HG02938 (cell line): Measurements from ENCODE around the gene NF2.

Experiments used
- ATAC-seq: cut with Tn5 transposase; IDR thresholded peaks from one replicate; pipeline ENCODE4 v1.9.1; 2021; ENCODE audit warnings: mild to moderate bottlenecking, moderate library complexity; ENCODE audit not compliant: unreplicated experiment

Gene NF2

GRCh38 chr22:29718949-29719898 is 115.8 kb downstream of the NF2 start:
- no peak for ATAC-seq

DNA sequence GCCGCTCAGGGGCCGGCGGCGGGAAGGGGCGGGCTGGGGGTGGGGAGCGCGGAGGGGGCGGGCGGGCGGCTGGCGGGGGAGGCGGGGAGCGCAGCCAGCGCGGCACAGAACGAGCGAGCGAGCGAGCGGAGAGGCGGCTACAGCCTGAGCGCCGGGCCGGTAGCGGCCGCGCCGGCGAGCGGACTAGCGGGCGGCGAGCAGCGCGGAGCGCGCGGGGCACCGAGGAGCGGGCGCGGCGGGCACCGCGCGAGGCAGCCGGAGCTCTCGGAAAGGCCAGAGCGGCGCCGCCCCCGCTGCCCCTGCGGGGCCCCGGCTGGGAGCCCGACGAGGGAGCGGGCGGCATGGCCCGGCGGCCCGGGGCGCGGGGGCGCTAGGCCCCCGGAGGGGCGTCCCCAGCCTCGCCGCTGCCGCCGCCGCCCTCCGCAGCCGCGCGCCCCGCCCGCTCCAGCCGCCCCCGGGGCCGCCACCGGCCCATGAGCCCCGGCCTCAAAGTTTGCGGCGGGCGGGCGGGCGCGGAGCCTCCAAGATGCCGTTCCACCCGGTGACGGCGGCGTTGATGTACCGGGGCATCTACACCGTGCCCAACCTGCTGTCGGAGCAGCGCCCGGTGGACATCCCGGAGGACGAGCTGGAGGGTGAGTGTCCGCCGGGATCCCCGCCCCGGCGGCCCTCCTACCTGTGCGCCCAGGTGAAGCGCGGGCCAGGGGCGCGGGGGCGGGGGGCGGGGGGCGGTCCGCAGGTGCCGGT is 116.6 kb downstream of the NF2 start, which contains the start of gene CABP7:
CABP7 (plus strand) TSS at position 105 of the 747 bp plus-strand sequence; CDS start at position 527, 422 bp downstream.
- ATAC-seq = no peak

DNA sequence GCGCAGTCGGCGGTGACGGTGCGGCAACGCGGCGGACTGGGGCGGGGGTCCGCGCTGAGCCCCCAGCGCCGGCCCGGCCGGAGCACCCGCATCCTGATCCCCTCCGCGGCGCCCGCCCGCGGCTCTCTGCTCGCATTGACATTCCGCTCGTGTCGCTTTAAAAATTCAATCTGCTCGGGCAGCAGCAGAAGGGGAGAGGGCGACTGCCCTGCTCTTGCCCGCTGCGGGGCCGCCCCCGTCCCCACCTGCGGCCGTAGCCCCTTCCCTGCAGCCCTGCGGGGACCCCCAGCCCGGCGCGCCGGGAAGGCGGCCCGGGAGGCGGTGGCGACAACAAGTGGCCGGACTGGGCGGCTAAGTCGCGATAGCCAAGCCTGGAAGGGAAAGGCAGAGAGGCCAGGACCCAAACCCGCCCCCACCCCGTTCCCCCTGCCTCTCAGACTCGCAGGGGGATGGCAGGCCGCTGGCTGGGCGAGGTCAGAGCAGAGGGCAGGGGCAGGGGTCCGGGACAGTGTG is 117.4 kb downstream of the NF2 start:
- ATAC-seq = no peak

GRCh38 chr22:29722151-29722550 is 118.7 kb downstream of the NF2 start:
- no peak for ATAC-seq

DNA sequence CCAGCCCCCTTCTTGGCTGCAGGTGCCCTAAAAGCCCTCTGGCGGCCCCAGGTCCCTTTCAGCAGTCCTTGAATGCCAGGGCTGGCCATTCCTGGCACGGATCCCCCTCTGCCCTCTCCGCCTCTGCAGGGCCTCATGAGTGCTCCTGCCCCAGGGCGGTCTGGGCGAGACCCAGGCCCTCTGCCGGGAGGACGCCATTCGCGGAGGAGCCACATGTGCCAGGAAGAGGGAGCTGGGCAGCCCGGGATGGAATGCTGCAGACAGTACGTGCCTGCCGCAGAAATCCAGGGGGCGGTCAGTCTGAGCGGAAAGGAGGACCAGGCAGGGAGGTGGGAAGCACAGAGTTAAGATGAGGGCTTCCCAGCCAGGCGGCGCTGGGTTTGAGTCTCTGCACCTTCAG is 119.2 kb downstream of the NF2 start:
- ATAC-seq = no peak

DNA sequence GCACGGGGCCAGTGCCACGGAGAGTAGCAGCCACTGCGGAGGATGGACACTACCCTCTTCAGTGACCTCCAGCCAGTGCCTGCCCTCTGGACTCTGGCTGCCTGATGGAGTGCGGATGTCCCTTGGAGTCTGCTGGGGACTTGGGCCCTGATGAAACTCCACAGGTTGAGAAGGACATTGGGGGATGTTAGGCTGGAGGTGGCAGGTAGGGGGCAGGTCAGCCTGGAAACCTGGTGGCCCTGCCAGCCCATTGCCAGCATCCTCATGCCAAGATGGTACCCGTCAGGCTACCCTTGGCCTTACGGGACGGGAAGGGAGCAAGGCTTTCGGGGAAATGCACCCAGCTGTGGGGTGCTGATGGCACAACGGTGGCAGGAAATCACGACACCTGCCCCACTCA is 120.3 kb downstream of the NF2 start:
- ATAC-seq = no peak

GRCh38 chr22:29724843-29725242 is 121.4 kb downstream of the NF2 start:
- no peak for ATAC-seq

DNA sequence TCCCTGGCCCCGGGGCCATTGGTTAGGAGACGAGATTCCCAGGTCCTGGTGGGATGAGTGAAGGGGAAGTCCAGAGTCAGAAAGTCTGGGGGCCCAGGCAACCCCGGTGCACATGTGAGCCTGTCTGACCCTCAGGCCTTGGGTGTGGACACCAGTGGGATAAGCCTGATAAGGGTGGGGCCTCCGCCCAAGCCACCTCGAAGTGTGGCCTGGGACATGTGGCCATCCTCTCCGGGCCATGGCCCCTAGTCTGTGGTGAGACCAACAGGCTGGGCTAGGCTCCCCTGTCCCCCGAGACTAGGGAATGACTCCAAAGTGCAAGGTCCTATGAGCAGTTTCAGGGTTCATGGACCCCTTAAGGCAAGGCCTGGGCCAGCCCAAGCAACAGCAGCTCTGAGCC is 122.7 kb downstream of the NF2 start:
- ATAC-seq = no peak

- ATAC-seq = no peak
Measured at GRCh38 chr22:29726512-29727130, 123.2 kb downstream of the NF2 start.

- no peak for ATAC-seq
Measured at GRCh38 chr22:29727131-29727523, 123.7 kb downstream of the NF2 start.

DNA sequence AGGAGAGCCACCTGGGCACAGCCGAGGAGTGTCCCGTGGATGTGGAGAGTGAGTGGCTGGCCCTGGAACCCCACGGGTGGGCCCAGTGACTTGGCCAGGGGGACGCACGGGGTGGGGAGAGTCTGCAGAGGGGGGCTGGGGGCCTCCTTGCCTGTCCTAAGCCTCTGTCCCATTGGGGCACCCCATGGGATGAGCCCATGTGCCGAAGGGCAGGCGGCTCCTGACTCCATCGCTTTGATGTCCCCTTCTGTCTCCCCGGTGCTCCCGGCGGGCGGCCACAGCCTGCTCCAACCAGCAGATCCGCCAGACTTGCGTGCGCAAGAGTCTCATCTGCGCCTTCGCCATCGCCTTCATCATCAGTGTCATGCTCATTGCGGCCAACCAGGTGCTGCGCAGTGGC is 125.7 kb downstream of the NF2 start:
- no peak for ATAC-seq

DNA sequence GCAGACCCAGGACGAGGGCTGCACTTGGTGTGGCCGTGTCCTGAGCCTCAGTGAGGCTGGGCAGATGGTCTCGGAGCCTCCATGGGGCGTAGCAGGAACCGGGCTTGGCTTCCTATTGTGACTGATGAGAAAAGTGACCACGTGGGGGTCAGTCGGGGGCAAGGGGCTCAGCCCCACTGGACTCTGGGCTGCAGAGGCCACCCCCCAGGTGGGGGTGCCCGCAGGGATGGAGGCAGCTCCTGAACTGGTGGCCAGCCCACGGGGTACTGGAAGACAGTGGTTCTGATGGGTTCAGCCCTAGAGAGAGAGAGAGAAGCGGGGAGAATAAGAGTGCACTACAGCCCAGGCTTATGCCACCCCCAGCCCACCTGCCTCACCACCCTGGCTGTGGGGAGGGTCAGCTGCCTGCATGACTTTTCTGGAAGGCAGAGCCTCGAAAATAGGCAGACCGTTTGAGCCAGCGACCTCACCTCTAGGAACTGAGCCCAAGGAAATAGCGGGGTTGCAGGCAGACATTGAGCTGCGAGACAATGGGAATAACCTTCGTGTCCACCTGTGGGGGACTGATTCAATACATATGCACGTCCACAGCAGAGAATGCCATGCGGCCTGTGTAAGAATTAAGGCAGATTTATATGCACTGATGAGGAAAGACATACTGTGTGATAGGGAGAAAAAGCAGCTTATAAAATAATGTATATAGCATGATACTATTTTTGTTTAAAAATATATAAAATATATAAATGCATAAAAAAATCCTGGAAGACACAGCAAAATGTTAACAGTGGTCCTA is 127.8 kb downstream of the NF2 start:
- no peak for ATAC-seq

GRCh38 chr22:29732883-29733282 is 129.4 kb downstream of the NF2 start:
- ATAC-seq = no peak

DNA sequence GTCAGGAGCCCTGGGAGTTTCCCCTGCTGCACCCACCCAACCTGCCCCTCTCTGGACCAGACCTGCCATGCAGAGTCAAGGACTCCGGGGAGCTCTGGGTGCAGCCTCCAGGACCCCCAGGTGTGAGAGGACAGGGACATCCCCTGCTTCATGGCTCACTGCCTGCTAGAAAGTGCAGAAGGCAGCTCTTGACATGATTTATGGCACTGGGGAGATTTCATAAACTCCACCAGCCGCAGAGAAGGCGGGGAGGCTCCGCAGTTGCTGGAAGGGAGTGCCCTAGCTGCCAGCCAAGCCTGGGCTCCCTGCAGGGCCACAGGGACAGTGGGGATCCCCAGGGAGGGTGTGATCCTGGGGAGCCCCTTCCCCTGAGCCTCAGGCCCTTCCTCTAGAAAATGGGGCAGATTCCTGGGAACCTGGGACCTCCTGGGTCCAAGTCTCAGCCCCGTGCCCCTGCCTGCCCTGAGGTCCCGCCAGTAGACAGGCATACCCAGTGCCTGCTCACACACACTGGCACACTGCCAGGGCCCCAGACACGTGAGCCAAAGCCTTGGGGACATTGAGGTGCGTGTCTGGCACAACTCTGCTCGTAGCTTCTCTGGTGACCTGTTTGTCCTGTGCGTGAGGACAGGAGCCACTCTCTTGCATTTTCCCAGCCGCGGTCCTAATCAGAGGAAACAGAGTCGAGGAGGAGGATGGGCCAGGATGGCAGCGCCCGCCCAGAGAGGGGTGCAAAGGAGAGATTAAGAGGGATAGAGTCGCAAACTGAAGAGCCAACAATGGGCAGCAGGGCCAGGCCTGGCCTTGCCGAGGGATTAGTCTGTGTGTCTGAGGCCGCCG is 130.1 kb downstream of the NF2 start:
- ATAC-seq = no peak

DNA sequence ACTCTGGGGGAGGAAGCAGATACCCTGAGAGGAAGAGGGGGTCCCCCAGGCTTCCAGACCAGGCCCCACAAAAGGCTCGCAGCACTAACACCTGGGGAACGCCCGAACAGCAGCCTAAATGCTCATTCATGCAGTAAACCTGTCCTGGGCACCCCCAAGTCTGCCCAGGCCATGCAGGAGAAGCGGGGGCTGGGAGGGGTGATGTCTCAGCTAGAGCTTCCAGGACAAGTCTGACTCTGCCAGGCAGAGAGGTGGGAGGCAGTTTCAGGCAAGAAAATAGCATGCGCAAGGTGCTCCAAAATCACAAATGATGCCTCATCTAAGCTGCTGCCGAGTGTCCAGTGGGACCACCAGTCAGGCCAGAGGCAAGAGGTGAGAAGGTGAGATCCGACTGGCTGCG is 131.0 kb downstream of the NF2 start:
- no peak for ATAC-seq

- ATAC-seq = no peak
Measured at GRCh38 chr22:29734838-29735237, 131.4 kb downstream of the NF2 start.

DNA sequence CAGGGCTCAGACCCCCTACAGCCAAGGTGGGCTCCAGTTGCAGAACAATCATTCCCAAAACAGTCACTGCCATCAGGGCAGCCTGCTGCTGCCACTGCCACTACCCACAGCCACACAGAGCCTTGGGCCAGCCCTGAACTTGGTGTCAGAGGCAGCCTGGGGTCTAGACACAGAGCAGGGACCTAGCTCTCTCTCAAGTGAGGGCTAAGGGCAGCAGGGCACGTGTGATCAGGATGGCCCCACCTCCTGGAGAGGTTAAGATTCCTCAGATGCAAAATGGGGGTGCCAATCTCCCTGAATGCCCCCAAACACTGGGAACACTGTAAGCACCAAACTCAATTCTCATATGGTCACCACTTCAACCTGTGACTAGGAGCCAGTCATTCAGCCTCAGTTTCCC is 132.0 kb downstream of the NF2 start:
- ATAC-seq = no peak

DNA sequence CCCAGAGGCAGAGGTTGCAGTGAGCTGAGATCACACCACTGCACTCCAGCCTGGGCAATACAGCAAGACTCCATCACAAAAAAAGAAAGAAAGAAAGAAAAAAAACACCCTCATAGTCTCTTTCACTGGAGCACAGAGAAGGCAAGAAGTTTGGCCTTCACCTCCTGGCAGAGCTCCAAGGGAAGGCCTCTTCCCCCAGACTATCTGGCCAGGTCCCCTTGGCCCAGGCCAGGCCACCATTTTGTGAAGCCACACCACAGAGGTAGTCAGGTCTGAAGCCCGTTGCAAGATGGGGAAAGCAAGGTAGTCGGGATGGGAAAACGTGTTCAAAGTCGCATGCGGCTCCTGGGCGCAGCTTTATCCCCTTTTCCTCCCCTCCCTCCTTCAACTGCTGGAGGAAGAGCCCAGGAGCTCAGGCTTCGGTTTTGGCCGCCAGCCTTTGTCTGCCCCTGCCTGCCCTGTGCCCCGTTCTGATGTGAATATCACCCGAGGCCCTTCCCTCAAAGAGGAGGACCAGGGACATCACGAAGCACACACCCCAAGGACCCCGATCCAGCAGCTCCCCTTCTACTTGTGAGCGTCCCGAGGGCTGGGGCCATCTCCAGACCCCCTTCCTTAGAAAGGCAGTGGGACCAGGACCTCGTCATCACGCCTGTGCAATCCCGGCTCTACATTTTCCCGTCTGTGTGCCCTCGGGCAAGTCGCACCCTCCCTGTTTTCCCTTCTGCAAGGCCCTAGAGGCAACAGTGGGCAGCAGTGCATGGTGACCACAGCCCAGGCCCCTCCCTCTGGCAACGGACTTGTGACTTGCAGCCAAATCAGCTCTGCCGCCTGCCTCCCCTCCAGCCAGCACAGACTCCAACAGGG is 134.1 kb downstream of the NF2 start:
- ATAC-seq = no peak
